Activated CD8-positive, alpha-beta T cell treated with anti-CD3 and anti-CD28 coated beads, Interleukin-2, amount 10 ng/mL, durations not matched to agents 7 days and 5 days (primary cell): Measurements from ENCODE around the gene F10. TPM values are rescaled to one million over a fixed set of nuclear protein-coding genes. Genes with fewer than 3 reads are reported as not detected.

Source experiments
- ATAC-seq: fragments of 150-1000 bp; cut with Tn5 transposase; one replicate; pipeline ENCODE4 v1.10.0; 2021; ENCODE audit warnings: moderate library complexity
- CTCF ChIA-PET: fragments of 350-600 bp; sonication (Branson Sonifier 250); formaldehyde crosslinking; loops from one replicate; lab custom pipeline; 2021; ENCODE audit warnings: antibody characterized with exemption; lab: Charles Lee
- POLR2A ChIA-PET: fragments of 350-600 bp; sonication (Branson Sonifier 250); formaldehyde crosslinking; loops from one replicate; lab custom pipeline; 2021; ENCODE audit warnings: antibody characterized with exemption; lab: Charles Lee
- DNase-seq: peaks from one replicate; pipeline ENCODE4 v3.0.0-alpha.2; 2020
- H3K27ac Mint-ChIP-seq: one replicate; pipeline ENCODE4 v1.8.0; 2021; ENCODE audit warnings: mild to moderate bottlenecking, mixed read lengths
- H3K27me3 Mint-ChIP-seq: one replicate; pipeline ENCODE4 v1.8.0; 2021; ENCODE audit warnings: low read depth, mixed read lengths
- H3K36me3 Mint-ChIP-seq: one replicate; pipeline ENCODE4 v1.8.0; 2021; ENCODE audit warnings: low read depth, mixed read lengths
- H3K4me1 Mint-ChIP-seq: one replicate; pipeline ENCODE4 v1.8.0; 2021; ENCODE audit warnings: low read depth, mixed read lengths
- H3K4me3 Mint-ChIP-seq: one replicate; pipeline ENCODE4 v1.8.0; 2021; ENCODE audit warnings: mild to moderate bottlenecking, mixed read lengths
- H3K9me3 Mint-ChIP-seq: one replicate; pipeline ENCODE4 v1.8.0; 2022; ENCODE audit warnings: mixed read lengths; ENCODE audit not compliant: insufficient read depth
- total RNA-seq, 2 experiments: library from RNA; stranded (reverse); gene quantifications; one replicate each; pipeline ENCODE4 v1.2.3, GENCODE V29; 2021

The F10 gene
- total RNA-seq, 2 experiments from 2014 or later = not detected

GRCh38 chr13:113089693-113090414, 32.7 kb upstream of the F10 start:
- no peaks in the 10 kb centered on the region for H3K36me3 Mint-ChIP-seq
- H3K27me3 Mint-ChIP-seq = no peaks in the 10 kb centered on the region
- DNase-seq = no peak
- H3K4me3 Mint-ChIP-seq = no peak overlapping the region
- ChIA-PET POLR2A (no interaction called here), CTCF (no interaction called here)
- no peaks in the 10 kb centered on the region for H3K9me3 Mint-ChIP-seq
- ATAC-seq = no peak
- H3K27ac Mint-ChIP-seq = no peak overlapping the region
- H3K4me1 Mint-ChIP-seq = no peaks in the 10 kb centered on the region

- H3K27ac Mint-ChIP-seq = no peak overlapping the region
These were observed 32.2 kb upstream of the F10 start for GRCh38 chr13:113090415-113090770.

GRCh38 chr13:113090806-113091205, 31.8 kb upstream of the F10 start:
- no peaks in the 10 kb centered on the region for H3K4me1 Mint-ChIP-seq
- POLR2A ChIA-PET = no interaction called here
- ATAC-seq = no peak
- H3K9me3 Mint-ChIP-seq = no peaks in the 10 kb centered on the region
- no peak overlapping the region for H3K4me3 Mint-ChIP-seq
- H3K27me3 Mint-ChIP-seq = no peaks in the 10 kb centered on the region
- H3K27ac Mint-ChIP-seq = no peak overlapping the region
- CTCF ChIA-PET = no interaction called here
- DNase-seq = no peak
- no peaks in the 10 kb centered on the region for H3K36me3 Mint-ChIP-seq

More at GRCh38 chr13:113090415-113090770, 32.2 kb upstream of the F10 start:
- Mint-ChIP-seq H3K4me1 (no peaks in the 10 kb centered on the region), H3K4me3 (no peak overlapping the region), H3K27me3 (no peaks in the 10 kb centered on the region), H3K9me3 (no peaks in the 10 kb centered on the region), H3K36me3 (no peaks in the 10 kb centered on the region)
- ChIA-PET CTCF (no interaction called here), POLR2A (no interaction called here)
- DNase-seq (no peak), ATAC-seq (no peak)

- DNase-seq = no peak
- no peaks in the 10 kb centered on the region for H3K4me1 Mint-ChIP-seq
- ChIA-PET POLR2A (no interaction called here), CTCF (no interaction called here)
- H3K27ac Mint-ChIP-seq = no peak overlapping the region
- H3K4me3 Mint-ChIP-seq = no peak overlapping the region
- no peaks in the 10 kb centered on the region for H3K27me3 Mint-ChIP-seq
- H3K9me3 Mint-ChIP-seq = no peaks in the 10 kb centered on the region
- no peak for ATAC-seq
- no peaks in the 10 kb centered on the region for H3K36me3 Mint-ChIP-seq
These were observed 31.3 kb upstream of the F10 start for GRCh38 chr13:113091211-113091771.

GRCh38 chr13:113091891-113092775, 30.5 kb upstream of the F10 start:
- Mint-ChIP-seq H3K9me3 (no peaks in the 10 kb centered on the region), H3K27me3 (no peaks in the 10 kb centered on the region), H3K27ac (no peak overlapping the region), H3K36me3 (no peaks in the 10 kb centered on the region), H3K4me3 (no peak overlapping the region), H3K4me1 (no peaks in the 10 kb centered on the region)
- ATAC-seq (no peak), DNase-seq (no peak)
- CTCF ChIA-PET = no interaction called here
- POLR2A ChIA-PET = no interaction called here

GRCh38 chr13:113092776-113093579, 29.6 kb upstream of the F10 start:
- Mint-ChIP-seq H3K27me3 (no peaks in the 10 kb centered on the region), H3K4me1 (no peaks in the 10 kb centered on the region), H3K9me3 (no peaks in the 10 kb centered on the region), H3K36me3 (no peaks in the 10 kb centered on the region), H3K4me3 (no peak overlapping the region), H3K27ac (no peak overlapping the region)
- ATAC-seq = no peak
- ChIA-PET CTCF (no interaction called here), POLR2A (no interaction called here)
- DNase-seq = no peak

GRCh38 chr13:113093580-113094409, 28.8 kb upstream of the F10 start:
- Mint-ChIP-seq H3K27ac (no peak overlapping the region), H3K4me1 (no peaks in the 10 kb centered on the region), H3K4me3 (no peak overlapping the region), H3K9me3 (no peaks in the 10 kb centered on the region), H3K27me3 (no peaks in the 10 kb centered on the region), H3K36me3 (no peaks in the 10 kb centered on the region)
- CTCF ChIA-PET = no interaction called here
- POLR2A ChIA-PET = no interaction called here
- no peak for ATAC-seq
- no peak for DNase-seq

- Mint-ChIP-seq H3K4me1 (no peaks in the 10 kb centered on the region), H3K4me3 (no peak overlapping the region), H3K9me3 (no peaks in the 10 kb centered on the region), H3K36me3 (no peaks in the 10 kb centered on the region), H3K27ac (no peak overlapping the region), H3K27me3 (no peaks in the 10 kb centered on the region)
- ATAC-seq (no peak), DNase-seq (no peak)
- ChIA-PET POLR2A (no interaction called here), CTCF (no interaction called here)
These were observed 28.2 kb upstream of the F10 start for GRCh38 chr13:113094410-113094800.

GRCh38 chr13:113095146-113096051, 27.2 kb upstream of the F10 start:
- ATAC-seq = no peak
- CTCF ChIA-PET = no interaction called here
- H3K9me3 Mint-ChIP-seq = no peaks in the 10 kb centered on the region

GRCh38 chr13:113096052-113096744, 26.4 kb upstream of the F10 start:
- no peaks in the 10 kb centered on the region for H3K27me3 Mint-ChIP-seq
- ChIA-PET POLR2A (no interaction called here), CTCF (no interaction called here)
- no peak overlapping the region for H3K4me3 Mint-ChIP-seq
- no peaks in the 10 kb centered on the region for H3K36me3 Mint-ChIP-seq
- H3K9me3 Mint-ChIP-seq = no peaks in the 10 kb centered on the region
- ATAC-seq (no peak), DNase-seq (no peak)
- H3K27ac Mint-ChIP-seq = no peak overlapping the region
- H3K4me1 Mint-ChIP-seq = no peaks in the 10 kb centered on the region

More at GRCh38 chr13:113095146-113096051, 27.2 kb upstream of the F10 start:
- Mint-ChIP-seq H3K4me1 (no peaks in the 10 kb centered on the region), H3K27me3 (no peaks in the 10 kb centered on the region), H3K4me3 (no peak overlapping the region), H3K27ac (no peak overlapping the region), H3K36me3 (no peaks in the 10 kb centered on the region)
- POLR2A ChIA-PET = no interaction called here
- no peak for DNase-seq
